Liver (tissue), 9 donors: ENCODE results near the gene CLRN3. TPM values are rescaled to one million over a fixed set of nuclear protein-coding genes. Genes with fewer than 3 reads are reported as not detected.

Experiments
- DNase-seq: peaks from one replicate; pipeline ENCODE4 v3.0.0-alpha.2; 2017; ENCODE audit warnings: low spot score
- H3K27ac ChIP-seq, 2 donors: one replicate each; pipeline ENCODE4 v1.7.0; 2013; ENCODE audit warnings: inconsistent platforms in 2 of 2, low read length in 2 of 2, control low read depth in 1 of 2, low read depth in 1 of 2, mild to moderate bottlenecking in 1 of 2
- H3K27me3 ChIP-seq, 4 donors: one replicate each; pipeline versions ENCODE4 v1.6.1 to v1.7.0; 2013; ENCODE audit warnings: low read length in 3 of 4, inconsistent platforms in 1 of 4, mild to moderate bottlenecking in 1 of 4, moderate library complexity in 1 of 4; ENCODE audit not compliant: control insufficient read depth in 4 of 4, insufficient read depth in 4 of 4
- H3K36me3 ChIP-seq, 4 donors: one replicate each; pipeline versions ENCODE4 v1.6.1 to v1.7.0; 2013; ENCODE audit warnings: low read length in 3 of 4, mild to moderate bottlenecking in 3 of 4, low read depth in 1 of 4, moderate library complexity in 1 of 4; ENCODE audit not compliant: control insufficient read depth in 4 of 4, insufficient read depth in 3 of 4
- H3K4me1 ChIP-seq, 4 donors: one replicate each; pipeline versions ENCODE4 v1.6.1 to v1.7.0; 2013; ENCODE audit warnings: low read length in 3 of 4, mild to moderate bottlenecking in 3 of 4, moderate library complexity in 1 of 4; ENCODE audit not compliant: control insufficient read depth in 4 of 4, insufficient read depth in 4 of 4
- H3K4me3 ChIP-seq, 3 donors: one replicate each; pipeline versions ENCODE4 v1.6.1 to v1.7.0; 2013; ENCODE audit warnings: low read length in 3 of 3, control low read depth in 1 of 3, low read depth in 1 of 3, mild to moderate bottlenecking in 1 of 3
- H3K9ac ChIP-seq, 2 donors: one replicate each; pipeline ENCODE4 v1.7.0; 2013; ENCODE audit warnings: low read length in 2 of 2, mild to moderate bottlenecking in 2 of 2, moderate library complexity in 2 of 2, control low read depth in 1 of 2, low read depth in 1 of 2
- H3K9me3 ChIP-seq, 4 donors: one replicate each; pipeline versions ENCODE4 v1.6.1 to v1.7.0; 2013; ENCODE audit warnings: low read length in 3 of 4; ENCODE audit not compliant: control insufficient read depth in 4 of 4
- CTCF ChIP-seq: fragments of 150-350 bp; IDR thresholded peaks from 2 replicates; pipeline ENCODE4 v1.5.1; 2017; ENCODE audit warnings: improper control_type of control experiment, low read depth, low read length; ENCODE audit not compliant: missing input control
- FOXA1 ChIP-seq: IDR thresholded peaks from 2 replicates; pipeline ENCODE4 v1.6.1; 2016; ENCODE audit warnings: antibody characterized with exemption
- FOXA2 ChIP-seq: IDR thresholded peaks from 2 replicates; pipeline ENCODE4 v1.6.1; 2016; ENCODE audit warnings: antibody characterized with exemption
- GABPA ChIP-seq, 2 donors: IDR thresholded peaks in 1 of 2; conservative IDR thresholded peaks in 1 of 2; 2 replicates each; pipeline ENCODE4 v1.6.1; 2016; ENCODE audit warnings: antibody characterized with exemption in 2 of 2, mild to moderate bottlenecking in 1 of 2, moderate library complexity in 1 of 2
- HNF4A ChIP-seq, 2 donors: conservative IDR thresholded peaks; 2 replicates each; pipeline ENCODE4 v1.6.1; 2016; ENCODE audit warnings: antibody characterized with exemption in 2 of 2, mild to moderate bottlenecking in 2 of 2
- HNF4G ChIP-seq: IDR thresholded peaks from 2 replicates; pipeline ENCODE4 v1.6.1; 2016; ENCODE audit warnings: antibody characterized with exemption
- JUND ChIP-seq, 2 donors: IDR thresholded peaks; 2 replicates each; pipeline ENCODE4 v1.6.1; 2016; ENCODE audit warnings: antibody characterized with exemption in 2 of 2
- MAX ChIP-seq: IDR thresholded peaks from 2 replicates; pipeline ENCODE4 v1.6.1; 2016; ENCODE audit warnings: antibody characterized with exemption
- NR2F2 ChIP-seq: IDR thresholded peaks from 2 replicates; pipeline ENCODE4 v1.6.1; 2016; ENCODE audit warnings: antibody characterized with exemption
- RAD21 ChIP-seq, 2 donors: IDR thresholded peaks; 2 replicates each; pipeline ENCODE4 v1.6.1; 2016; ENCODE audit warnings: antibody characterized with exemption in 2 of 2, mild to moderate bottlenecking in 2 of 2
- REST ChIP-seq: IDR thresholded peaks from 2 replicates; pipeline ENCODE4 v1.6.1; 2016; ENCODE audit warnings: antibody characterized with exemption, mild to moderate bottlenecking
- RXRA ChIP-seq, 2 donors: IDR thresholded peaks; 2 replicates each; pipeline ENCODE4 v1.6.1; 2017 to 2018; ENCODE audit warnings: antibody characterized with exemption in 2 of 2, mild to moderate bottlenecking in 1 of 2
- SP1 ChIP-seq: IDR thresholded peaks from 2 replicates; pipeline ENCODE4 v1.6.1; 2018; ENCODE audit warnings: antibody characterized with exemption, mild to moderate bottlenecking
- TAF1 ChIP-seq: conservative IDR thresholded peaks from 2 replicates; pipeline ENCODE4 v1.6.1; 2016; ENCODE audit warnings: antibody characterized with exemption, mild to moderate bottlenecking
- YY1 ChIP-seq: IDR thresholded peaks from 2 replicates; pipeline ENCODE4 v1.6.1; 2016; ENCODE audit warnings: antibody characterized with exemption, mild to moderate bottlenecking
- ZBTB33 ChIP-seq: IDR thresholded peaks from 2 replicates; pipeline ENCODE4 v1.6.1; 2016; ENCODE audit warnings: antibody characterized with exemption
- WGBS: extraction: QIAGEN DNeasy Blood & Tissue Kit; methylation state at CpG from one replicate; pipeline ENCODE4 v1.1.7; 2013; 5-methylcytosine and 5-hydroxymethylcytosine counted together
- polyA plus RNA-seq, 2 donors: library from polyadenylated mRNA; stranded (reverse) in 1 of 2; unstranded in 1 of 2; fragments of 200-250 nt in 1 of 2; fragments of >200 nt in 1 of 2; fragmentation: Nextera tagmentation in 1 of 2; extraction: Ambion mirVana in 1 of 2; gene quantifications; one replicate each; pipeline versions ENCODE4 v1.2.1 to v1.2.3, GENCODE V29; 2013 to 2015
- total RNA-seq, 2 donors: library from RNA; depleted of rRNA; stranded (reverse); fragments of >200 nt; gene quantifications; one replicate each; pipeline ENCODE4 v1.2.3, GENCODE V29; 2014
- donor health status: healthy.
- donor health status: healthy.
- donor health status: healthy.
- donor health status: healthy.
- donor health status: healthy.

The CLRN3 gene
- total and polyA plus RNA-seq, 4 donors: 0.33 to 16.9 (median 6.9) TPM

- WGBS: 92% methylated on average over 2 of the region's 2 CpGs
- DNase-seq: no peak
These were observed 17.7 kb upstream of the CLRN3 start for GRCh38 chr10:127910464-127910770.

More at GRCh38 chr10:127910464-127910770, 17.7 kb upstream of the CLRN3 start:
- Histone ChIP-seq H3K4me1 (peaks cover 2 to 18% (median 9%) of the 10 kb centered on the region in 4 donors), H3K27ac (no peak overlapping the region), H3K27me3 (peaks cover 0 to 2% (median 0%) of the 10 kb centered on the region in 4 donors), H3K36me3 (no peaks in the 10 kb centered on the region), H3K9ac (no peak overlapping the region), H3K4me3 (no peak overlapping the region), H3K9me3 (no peaks in the 10 kb centered on the region)
- no peak for TF ChIP-seq JUND (IDR thresholded peaks at IDR 0.05)
- TF ChIP-seq CTCF: no peak
- no peak for TF ChIP-seq MAX
- TF ChIP-seq TAF1: no peak
- TF ChIP-seq NR2F2: no peak
- no peak for TF ChIP-seq RAD21 (IDR thresholded peaks at IDR 0.05)
- TF ChIP-seq RXRA (IDR thresholded peaks at IDR 0.05): no peak
- no peak for TF ChIP-seq FOXA1
- no peak for TF ChIP-seq ZBTB33
- no peak for TF ChIP-seq REST
- no peak for TF ChIP-seq HNF4A (conservative IDR thresholded peaks at IDR 0.05)
- TF ChIP-seq HNF4G: no peak
- TF ChIP-seq GABPA (IDR thresholded peaks at IDR 0.05 in 1 of 2, conservative IDR thresholded peaks at IDR 0.05 in 1 of 2): no peak
- no peak for TF ChIP-seq YY1
- no peak for TF ChIP-seq SP1
- TF ChIP-seq FOXA2: no peak
